Activated CD8-positive, alpha-beta T cell treated with anti-CD3 and anti-CD28 coated beads, Interleukin-2, amount 10 ng/mL, durations not matched to agents 7 days and 5 days (primary cell): ENCODE results near the gene MYO1H. TPM values are rescaled to one million over a fixed set of nuclear protein-coding genes. Genes with fewer than 3 reads are reported as not detected.

Experiments
- ATAC-seq: fragments of 150-1000 bp; cut with Tn5 transposase; one replicate; pipeline ENCODE4 v1.10.0; 2021; ENCODE audit warnings: moderate library complexity
- CTCF ChIA-PET: fragments of 350-600 bp; sonication (Branson Sonifier 250); formaldehyde crosslinking; loops from one replicate; lab custom pipeline; 2021; ENCODE audit warnings: antibody characterized with exemption; lab: Charles Lee
- POLR2A ChIA-PET: fragments of 350-600 bp; sonication (Branson Sonifier 250); formaldehyde crosslinking; loops from one replicate; lab custom pipeline; 2021; ENCODE audit warnings: antibody characterized with exemption; lab: Charles Lee
- DNase-seq: peaks from one replicate; pipeline ENCODE4 v3.0.0-alpha.2; 2020
- H3K27ac Mint-ChIP-seq: one replicate; pipeline ENCODE4 v1.8.0; 2021; ENCODE audit warnings: mild to moderate bottlenecking, mixed read lengths
- H3K27me3 Mint-ChIP-seq: one replicate; pipeline ENCODE4 v1.8.0; 2021; ENCODE audit warnings: low read depth, mixed read lengths
- H3K36me3 Mint-ChIP-seq: one replicate; pipeline ENCODE4 v1.8.0; 2021; ENCODE audit warnings: low read depth, mixed read lengths
- H3K4me1 Mint-ChIP-seq: one replicate; pipeline ENCODE4 v1.8.0; 2021; ENCODE audit warnings: low read depth, mixed read lengths
- H3K4me3 Mint-ChIP-seq: one replicate; pipeline ENCODE4 v1.8.0; 2021; ENCODE audit warnings: mild to moderate bottlenecking, mixed read lengths
- H3K9me3 Mint-ChIP-seq: one replicate; pipeline ENCODE4 v1.8.0; 2022; ENCODE audit warnings: mixed read lengths; ENCODE audit not compliant: insufficient read depth
- total RNA-seq, 2 experiments: library from RNA; stranded (reverse); gene quantifications; one replicate each; pipeline ENCODE4 v1.2.3, GENCODE V29; 2021

The MYO1H gene
- not detected for total RNA-seq

- Mint-ChIP-seq H3K36me3 (no peaks in the 10 kb centered on the region), H3K4me3 (no peak within 1 kb of the TSS), H3K9me3 (no peaks in the 10 kb centered on the region), H3K27ac (no peak within 1 kb of the TSS), H3K4me1 (no peaks in the 10 kb centered on the region), H3K27me3 (peaks cover 28% of the 10 kb centered on the region)
- ChIA-PET CTCF (interaction anchor here (0.7 kb wide), 1 partner anchor 38 kb away, joined by 4 read pairs; no protein-coding TSS in a partner anchor), POLR2A (no interaction called here)
- no peak for ATAC-seq
- DNase-seq: no peak
Observed at GRCh38 chr12:109347589-109347988, at the start of gene MYO1H. TSS of gene MYO1H (plus strand) at chr12:109347900. CDS start at chr12:109347961, 61 bp downstream.

- peaks cover 7% of the 10 kb centered on the region for H3K27me3 Mint-ChIP-seq
- no peaks in the 10 kb centered on the region for H3K9me3 Mint-ChIP-seq
- POLR2A ChIA-PET: no interaction called here
- DNase-seq: no peak
- H3K36me3 Mint-ChIP-seq: no peaks in the 10 kb centered on the region
- no peak overlapping the region for H3K4me3 Mint-ChIP-seq
- H3K27ac Mint-ChIP-seq: no peak overlapping the region
- H3K4me1 Mint-ChIP-seq: no peaks in the 10 kb centered on the region
- ATAC-seq: no peak
- CTCF ChIA-PET: no interaction called here
Observed at GRCh38 chr12:109299849-109300248, 47.9 kb upstream of the MYO1H start.

GRCh38 chr12:109301643-109302168, 46.0 kb upstream of the MYO1H start:
- H3K36me3 Mint-ChIP-seq: no peaks in the 10 kb centered on the region
- DNase-seq: no peak
- POLR2A ChIA-PET: no interaction called here
- ATAC-seq: no peak
- H3K9me3 Mint-ChIP-seq: no peaks in the 10 kb centered on the region
- CTCF ChIA-PET: interaction anchor here (1.1 to 1.9 kb wide), 3 partner anchors 38 to 296 kb away, joined by 3 to 4 read pairs (median 4); no protein-coding TSS in a partner anchor
- H3K4me3 Mint-ChIP-seq: no peak overlapping the region
- no peak overlapping the region for H3K27ac Mint-ChIP-seq
- H3K4me1 Mint-ChIP-seq: no peaks in the 10 kb centered on the region
- H3K27me3 Mint-ChIP-seq: peaks cover 13% of the 10 kb centered on the region

- no peak overlapping the region for H3K4me3 Mint-ChIP-seq
- ChIA-PET CTCF (interaction anchor here (1.3 to 1.9 kb wide), 2 partner anchors 91 to 295 kb away, joined by 4 read pairs; no protein-coding TSS in a partner anchor), POLR2A (no interaction called here)
- ATAC-seq: no peak
- H3K4me1 Mint-ChIP-seq: no peaks in the 10 kb centered on the region
- peaks cover 16% of the 10 kb centered on the region for H3K27me3 Mint-ChIP-seq
- H3K9me3 Mint-ChIP-seq: no peaks in the 10 kb centered on the region
- DNase-seq: no peak
- H3K27ac Mint-ChIP-seq: no peak overlapping the region
- no peaks in the 10 kb centered on the region for H3K36me3 Mint-ChIP-seq
Observed at GRCh38 chr12:109302358-109302757, 45.3 kb upstream of the MYO1H start.

GRCh38 chr12:109302770-109303169, 44.9 kb upstream of the MYO1H start:
- Mint-ChIP-seq H3K36me3 (no peaks in the 10 kb centered on the region), H3K27me3 (peaks cover 20% of the 10 kb centered on the region), H3K4me3 (no peak overlapping the region), H3K9me3 (no peaks in the 10 kb centered on the region), H3K27ac (no peak overlapping the region), H3K4me1 (no peaks in the 10 kb centered on the region)
- DNase-seq (no peak), ATAC-seq (no peak)
- POLR2A ChIA-PET: no interaction called here
- CTCF ChIA-PET: interaction anchor here (1.3 to 1.9 kb wide), 2 partner anchors 91 to 295 kb away, joined by 4 read pairs; no protein-coding TSS in a partner anchor

- CTCF ChIA-PET: no interaction called here
- H3K4me1 Mint-ChIP-seq: peaks cover 2% of the 10 kb centered on the region
- POLR2A ChIA-PET: no interaction called here
- DNase-seq (no peak), ATAC-seq (no peak)
- H3K27ac Mint-ChIP-seq: no peak overlapping the region
- peaks cover 2% of the 10 kb centered on the region for H3K36me3 Mint-ChIP-seq
- H3K27me3 Mint-ChIP-seq: peaks cover 32% of the 10 kb centered on the region
- no peak overlapping the region for H3K4me3 Mint-ChIP-seq
- H3K9me3 Mint-ChIP-seq: no peaks in the 10 kb centered on the region
Observed at GRCh38 chr12:109304485-109304884, 43.2 kb upstream of the MYO1H start.

GRCh38 chr12:109305547-109305946, 42.2 kb upstream of the MYO1H start:
- Mint-ChIP-seq H3K27ac (no peak overlapping the region), H3K27me3 (peaks cover 37% of the 10 kb centered on the region), H3K4me1 (peaks cover 7% of the 10 kb centered on the region), H3K9me3 (no peaks in the 10 kb centered on the region), H3K4me3 (no peak overlapping the region), H3K36me3 (peaks cover 2% of the 10 kb centered on the region)
- DNase-seq (no peak), ATAC-seq (no peak)
- POLR2A ChIA-PET: no interaction called here
- CTCF ChIA-PET: no interaction called here

- H3K9me3 Mint-ChIP-seq: no peaks in the 10 kb centered on the region
- H3K36me3 Mint-ChIP-seq: peaks cover 2% of the 10 kb centered on the region
- POLR2A ChIA-PET: no interaction called here
- no peak overlapping the region for H3K4me3 Mint-ChIP-seq
- peaks cover 41% of the 10 kb centered on the region for H3K27me3 Mint-ChIP-seq
- ATAC-seq (no peak), DNase-seq (no peak)
- CTCF ChIA-PET: no interaction called here
- no peak overlapping the region for H3K27ac Mint-ChIP-seq
- peaks cover 10% of the 10 kb centered on the region for H3K4me1 Mint-ChIP-seq
Observed at GRCh38 chr12:109307051-109307450, 40.6 kb upstream of the MYO1H start.

GRCh38 chr12:109308534-109309380, 38.9 kb upstream of the MYO1H start, which contains the start of gene FOXN4:
TSS of gene FOXN4 (minus strand) at chr12:109309284. CDS start at chr12:109308321, 963 bp downstream.
- ChIA-PET POLR2A (no interaction called here), CTCF (no interaction called here)
- H3K36me3 Mint-ChIP-seq: peaks cover 2% of the 10 kb centered on the region
- peaks cover 50% of the 10 kb centered on the region for H3K27me3 Mint-ChIP-seq
- H3K4me3 Mint-ChIP-seq: peak within 1 kb of the TSS; percentile 56
- DNase-seq (no peak), ATAC-seq (no peak)
- H3K4me1 Mint-ChIP-seq: peaks cover 10% of the 10 kb centered on the region
- no peak within 1 kb of the TSS for H3K27ac Mint-ChIP-seq
- H3K9me3 Mint-ChIP-seq: no peaks in the 10 kb centered on the region

- Mint-ChIP-seq H3K9me3 (no peaks in the 10 kb centered on the region), H3K27me3 (peaks cover 53% of the 10 kb centered on the region), H3K4me3 (peak overlapping the region; percentile 56), H3K4me1 (peaks cover 10% of the 10 kb centered on the region), H3K36me3 (peaks cover 2% of the 10 kb centered on the region), H3K27ac (no peak overlapping the region)
- ChIA-PET CTCF (no interaction called here), POLR2A (no interaction called here)
- peak; percentile 68 for ATAC-seq
- DNase-seq: no peak
Observed at GRCh38 chr12:109309381-109310246, 38.1 kb upstream of the MYO1H start.

- H3K4me3 Mint-ChIP-seq: peak overlapping the region; percentile 51
- no peak for DNase-seq
- peaks cover 10% of the 10 kb centered on the region for H3K4me1 Mint-ChIP-seq
- ChIA-PET POLR2A (no interaction called here), CTCF (no interaction called here)
- H3K36me3 Mint-ChIP-seq: peaks cover 2% of the 10 kb centered on the region
- no peak overlapping the region for H3K27ac Mint-ChIP-seq
- peaks cover 55% of the 10 kb centered on the region for H3K27me3 Mint-ChIP-seq
- peak; percentile 50 for ATAC-seq
- H3K9me3 Mint-ChIP-seq: no peaks in the 10 kb centered on the region
Observed at GRCh38 chr12:109310247-109311125, 37.2 kb upstream of the MYO1H start.
